ENCODE measurements around the gene SERP2.

DNA sequence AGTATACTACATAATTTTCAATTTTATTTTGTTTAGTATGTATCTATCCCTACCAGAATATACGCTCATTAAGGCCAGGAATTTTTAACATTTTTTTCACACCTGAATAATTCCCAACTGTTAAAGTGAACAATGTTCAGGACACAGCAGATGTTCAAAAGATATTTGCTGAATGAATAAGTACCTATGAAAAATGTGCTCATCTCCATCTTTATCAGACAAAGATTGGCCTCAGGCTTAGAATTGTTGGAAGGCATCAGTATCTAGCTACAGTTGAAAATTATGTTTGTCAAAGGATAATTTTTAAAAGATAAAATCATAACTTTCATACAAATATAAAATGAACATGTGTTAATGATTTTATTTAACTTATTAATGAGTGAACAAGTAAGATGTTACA, 30.9 kb upstream of the SERP2 start:
- TF ChIP-seq POLR2A (IDR thresholded peaks at IDR 0.05; ENCODE audit: borderline replicate concordance, extremely low read depth, insufficient read depth, insufficient read length) = no peak
- no peak for TF ChIP-seq POLR2AphosphoS5 (IDR thresholded peaks at IDR 0.05; ENCODE audit: low read depth, low read length)

Measured in HCT116 (cell line).